ENCODE data around the gene SPTBN1.

Gene SPTBN1

GRCh38 chr2:54531558-54531957, 75.4 kb downstream of the SPTBN1 start:
- no peak for DNase-seq

GRCh38 chr2:54534221-54534620, 78.1 kb downstream of the SPTBN1 start:
- DNase-seq: no peak

- DNase-seq: no peak
These were observed 78.5 kb downstream of the SPTBN1 start for GRCh38 chr2:54534625-54535024.

- no peak for DNase-seq
These were observed 79.6 kb downstream of the SPTBN1 start for GRCh38 chr2:54535599-54536195.

- DNase-seq: no peak
These were observed 80.6 kb downstream of the SPTBN1 start for GRCh38 chr2:54536720-54537119.

- no peak for DNase-seq
These were observed 82.4 kb downstream of the SPTBN1 start for GRCh38 chr2:54538537-54538936.

GRCh38 chr2:54539683-54540082, 83.6 kb downstream of the SPTBN1 start:
- no peak for DNase-seq

- no peak for DNase-seq
These were observed 84.1 kb downstream of the SPTBN1 start for GRCh38 chr2:54540194-54540593.

GRCh38 chr2:54541995-54542394, 85.9 kb downstream of the SPTBN1 start:
- DNase-seq: no peak

- DNase-seq: no peak
These were observed 87.7 kb downstream of the SPTBN1 start for GRCh38 chr2:54543733-54544396.

GRCh38 chr2:54545702-54546450, 89.7 kb downstream of the SPTBN1 start:
- DNase-seq: no peak

GRCh38 chr2:54546518-54546917, 90.4 kb downstream of the SPTBN1 start:
- DNase-seq: no peak

GRCh38 chr2:54546923-54547720, 91.0 kb downstream of the SPTBN1 start:
- no peak for DNase-seq

GRCh38 chr2:54549430-54549829, 93.3 kb downstream of the SPTBN1 start:
- DNase-seq: no peak

GRCh38 chr2:54549917-54550518, 93.9 kb downstream of the SPTBN1 start:
- DNase-seq: no peak

- no peak for DNase-seq
These were observed 94.4 kb downstream of the SPTBN1 start for GRCh38 chr2:54550547-54550946.

GRCh38 chr2:54551123-54551756, 95.1 kb downstream of the SPTBN1 start:
- no peak for DNase-seq

- DNase-seq: no peak
These were observed 96.9 kb downstream of the SPTBN1 start for GRCh38 chr2:54553075-54553474.

- no peak for DNase-seq
These were observed 97.6 kb downstream of the SPTBN1 start for GRCh38 chr2:54553775-54554174.

GRCh38 chr2:54555318-54555837, 99.3 kb downstream of the SPTBN1 start:
- no peak for DNase-seq

GRCh38 chr2:54556621-54557121, 100.5 kb downstream of the SPTBN1 start:
- DNase-seq: no peak

- DNase-seq: no peak
These were observed 101.1 kb downstream of the SPTBN1 start for GRCh38 chr2:54557211-54557600.
